Colonic mucosa (tissue), 4 donors: ENCODE results near the gene IL1R2. TPM values are rescaled to one million over a fixed set of nuclear protein-coding genes. Genes with fewer than 3 reads are reported as not detected.

Source experiments
- DNase-seq: peaks from one replicate; pipeline ENCODE4 v3.0.0-alpha.2; 2020
- H3K27ac ChIP-seq: fragments of 200-600 bp; one replicate; pipeline ENCODE4 v1.8.0; 2021
- H3K27me3 ChIP-seq: fragments of 200-600 bp; one replicate; pipeline ENCODE4 v1.8.0; 2021
- H3K36me3 ChIP-seq: fragments of 200-600 bp; one replicate; pipeline ENCODE4 v1.8.0; 2021
- H3K4me1 ChIP-seq: fragments of 200-600 bp; one replicate; pipeline ENCODE4 v1.8.0; 2021; ENCODE audit warnings: mild to moderate bottlenecking
- H3K4me3 ChIP-seq: fragments of 200-600 bp; one replicate; pipeline ENCODE4 v1.8.0; 2021
- H3K9ac ChIP-seq, 2 donors: one replicate each; pipeline ENCODE4 v1.7.0; 2013; ENCODE audit warnings: control low read depth in 2 of 2, low read depth in 2 of 2, low read length in 2 of 2
- H3K9me3 ChIP-seq: fragments of 200-600 bp; one replicate; pipeline ENCODE4 v1.8.0; 2021
- intact Hi-C: fragments of 100-400 bp; cut with DNase I; formaldehyde crosslinking; loops from one replicate; pipeline ENCODE4 v1.14.1; 2022
- total RNA-seq, 2 donors: library from RNA; stranded (reverse); fragmentation: NEBNext Ultra II Directional in 1 of 2; extraction: Animal tissue kit (Norgen Biotek cat#: 25700) in 1 of 2; gene quantifications; one replicate each; pipeline ENCODE4 v1.2.1, GENCODE V29; 2021
- TF ChIP-seq, protein P1 (sequence below): fragments of 200-600 bp; IDR thresholded peaks from one replicate; pipeline ENCODE4 v1.8.0; 2022; ENCODE audit warnings: antibody characterized with exemption, mild to moderate bottlenecking
- donor health status: healthy.
- donor health status: DM: no; HTN: no; CAD: no.
- donor health status: DM: no; HTN: no; CAD: no.

The IL1R2 gene
- total RNA-seq, 2 donors from 2014 or later, result 50.1 to 152 TPM

DNA sequence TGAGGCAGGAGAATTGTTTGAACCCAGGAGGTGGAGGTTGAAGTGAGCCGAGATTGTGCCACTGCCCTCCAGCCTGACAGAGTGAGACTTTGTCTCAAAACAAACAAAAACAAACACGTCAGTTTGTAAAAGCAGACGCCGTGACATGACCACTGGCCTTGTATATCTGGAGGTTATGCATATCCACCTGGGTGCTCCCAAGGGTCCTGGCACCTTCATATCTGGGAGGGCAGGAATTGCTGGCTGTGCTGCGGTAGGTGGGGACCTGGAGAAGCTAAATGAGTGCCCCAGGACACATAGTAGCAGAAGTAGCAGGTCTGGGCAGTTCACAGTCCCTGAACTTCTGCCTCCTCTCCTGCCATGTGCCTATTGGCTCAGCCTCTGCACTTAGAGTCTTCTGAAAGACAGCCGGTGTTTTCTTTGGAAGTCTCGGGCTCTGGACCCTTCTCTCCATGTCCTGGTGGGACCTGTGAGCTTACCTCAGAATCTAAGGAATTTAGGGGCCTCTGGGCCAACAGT, 30.9 kb upstream of the IL1R2 start:
- intact Hi-C loops, result no loop called here
- H3K9ac ChIP-seq, result no peak overlapping the region

DNA sequence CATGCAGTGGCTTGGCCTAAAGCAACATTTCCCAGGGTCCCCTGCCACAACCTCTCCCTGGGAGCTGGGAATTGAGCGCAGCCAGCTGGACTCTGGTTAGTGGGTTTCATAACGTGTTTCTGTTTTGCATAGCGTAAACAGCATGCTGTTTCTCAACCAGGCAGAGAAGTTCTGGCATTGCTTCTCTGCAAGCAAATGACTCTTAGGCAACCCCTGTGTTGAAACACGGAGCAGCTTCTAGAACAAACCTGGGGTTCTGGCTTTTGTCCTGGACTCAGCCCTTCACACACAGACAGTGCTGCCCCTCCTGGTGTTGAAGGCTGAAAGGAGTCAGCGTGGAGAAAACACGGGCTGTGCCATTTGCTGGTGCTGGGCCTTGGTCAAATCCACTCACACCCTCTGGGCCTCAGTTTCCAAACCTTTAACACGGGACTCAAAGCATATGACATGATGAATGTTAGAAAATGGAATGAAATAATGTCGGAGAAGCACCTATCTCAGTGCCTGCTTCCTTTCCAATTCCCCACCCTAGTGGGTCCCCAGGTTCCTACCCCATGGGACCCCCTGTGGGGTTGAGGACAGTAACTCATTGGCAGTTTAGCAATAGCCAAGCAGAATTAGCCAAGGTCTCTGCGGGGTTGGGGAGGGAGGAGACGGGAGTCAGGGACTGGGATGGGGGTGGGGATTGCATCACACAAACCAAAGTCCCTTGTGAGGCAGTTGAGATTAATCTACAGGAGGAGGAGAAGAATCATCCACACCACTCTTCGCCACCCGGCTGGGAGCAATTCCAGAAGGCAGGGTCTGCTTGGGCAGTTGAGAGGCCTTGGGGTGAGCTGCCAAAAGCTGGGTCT, 30.2 kb upstream of the IL1R2 start:
- no peaks in the 10 kb centered on the region for H3K4me1 ChIP-seq
- intact Hi-C loops, result no loop called here
- no peak overlapping the region for H3K4me3 ChIP-seq

More for the DNA sequence above, 30.9 kb upstream of the IL1R2 start:
- DNase-seq, result no peak
- TF ChIP-seq, protein P1, sequence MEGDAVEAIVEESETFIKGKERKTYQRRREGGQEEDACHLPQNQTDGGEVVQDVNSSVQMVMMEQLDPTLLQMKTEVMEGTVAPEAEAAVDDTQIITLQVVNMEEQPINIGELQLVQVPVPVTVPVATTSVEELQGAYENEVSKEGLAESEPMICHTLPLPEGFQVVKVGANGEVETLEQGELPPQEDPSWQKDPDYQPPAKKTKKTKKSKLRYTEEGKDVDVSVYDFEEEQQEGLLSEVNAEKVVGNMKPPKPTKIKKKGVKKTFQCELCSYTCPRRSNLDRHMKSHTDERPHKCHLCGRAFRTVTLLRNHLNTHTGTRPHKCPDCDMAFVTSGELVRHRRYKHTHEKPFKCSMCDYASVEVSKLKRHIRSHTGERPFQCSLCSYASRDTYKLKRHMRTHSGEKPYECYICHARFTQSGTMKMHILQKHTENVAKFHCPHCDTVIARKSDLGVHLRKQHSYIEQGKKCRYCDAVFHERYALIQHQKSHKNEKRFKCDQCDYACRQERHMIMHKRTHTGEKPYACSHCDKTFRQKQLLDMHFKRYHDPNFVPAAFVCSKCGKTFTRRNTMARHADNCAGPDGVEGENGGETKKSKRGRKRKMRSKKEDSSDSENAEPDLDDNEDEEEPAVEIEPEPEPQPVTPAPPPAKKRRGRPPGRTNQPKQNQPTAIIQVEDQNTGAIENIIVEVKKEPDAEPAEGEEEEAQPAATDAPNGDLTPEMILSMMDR, result no peak
- H3K9me3 ChIP-seq, result no peaks in the 10 kb centered on the region
- no peak overlapping the region for H3K4me3 ChIP-seq
- no peaks in the 10 kb centered on the region for H3K27me3 ChIP-seq
- peak overlapping the region; percentile 67 for H3K27ac ChIP-seq
- no peaks in the 10 kb centered on the region for H3K36me3 ChIP-seq
- no peaks in the 10 kb centered on the region for H3K4me1 ChIP-seq

DNA sequence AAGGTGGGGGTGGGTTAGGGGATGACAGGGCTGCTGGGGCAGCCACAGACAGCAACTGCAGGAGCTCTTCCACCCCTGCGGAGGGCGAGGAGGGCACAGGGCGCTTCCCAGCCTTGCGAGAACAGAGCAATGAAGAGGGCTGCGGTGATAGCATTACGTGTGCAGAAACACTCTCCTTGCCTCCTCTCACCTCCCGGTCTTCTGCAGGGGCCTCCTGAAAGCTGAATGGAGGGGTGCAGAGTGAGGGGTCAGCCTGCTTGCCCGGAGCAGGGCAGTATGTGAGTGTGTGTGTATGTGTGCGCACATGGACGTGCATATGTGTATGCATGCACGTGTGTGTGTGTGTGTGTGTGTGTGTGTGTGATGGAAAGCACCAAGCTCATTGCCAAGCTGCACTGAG, 29.5 kb upstream of the IL1R2 start:
- no peaks in the 10 kb centered on the region for H3K27me3 ChIP-seq
- intact Hi-C loops, result no loop called here
- H3K9ac ChIP-seq, result peak overlapping the region in 1 of 2 donors; percentile 6
- no peaks in the 10 kb centered on the region for H3K4me1 ChIP-seq
- TF ChIP-seq, protein P1, result no peak
- no peak overlapping the region for H3K4me3 ChIP-seq
- DNase-seq, result no peak
- H3K27ac ChIP-seq, result peak overlapping the region; percentile 67
- H3K9me3 ChIP-seq, result no peaks in the 10 kb centered on the region
- H3K36me3 ChIP-seq, result no peaks in the 10 kb centered on the region

More for the DNA sequence above, 30.2 kb upstream of the IL1R2 start:
- Histone ChIP-seq H3K36me3 (no peaks in the 10 kb centered on the region), H3K9me3 (no peaks in the 10 kb centered on the region), H3K9ac (no peak overlapping the region), H3K27ac (peak overlapping the region; percentile 67), H3K27me3 (no peaks in the 10 kb centered on the region)
- TF ChIP-seq, protein P1, result no peak
- DNase-seq, result peak; percentile 53

DNA sequence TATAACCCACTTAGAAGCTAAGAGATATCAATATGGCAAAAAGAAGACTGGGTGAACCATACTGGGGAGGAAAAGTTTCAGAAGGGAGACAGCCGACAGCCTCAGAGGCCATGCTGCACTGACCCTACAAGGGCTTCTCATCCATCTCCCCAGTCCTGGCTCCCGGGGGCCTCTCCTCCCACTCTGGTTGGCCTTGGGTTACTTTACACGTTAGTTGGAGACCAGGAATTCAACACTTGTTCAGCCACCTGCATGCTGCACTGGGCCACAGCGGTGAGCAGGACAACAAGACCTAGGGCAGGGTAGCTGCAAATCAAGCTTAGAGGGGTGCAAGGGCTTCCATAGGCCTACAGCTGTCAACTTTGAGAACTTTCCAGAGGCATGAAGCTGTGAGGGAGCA, 28.6 kb upstream of the IL1R2 start:
- no peak overlapping the region for H3K27ac ChIP-seq
- H3K9me3 ChIP-seq, result no peaks in the 10 kb centered on the region
- no peaks in the 10 kb centered on the region for H3K27me3 ChIP-seq
- H3K4me3 ChIP-seq, result no peak overlapping the region
- TF ChIP-seq, protein P1, result no peak
- H3K9ac ChIP-seq, result no peak overlapping the region
- intact Hi-C loops, result no loop called here
- no peaks in the 10 kb centered on the region for H3K36me3 ChIP-seq
- no peaks in the 10 kb centered on the region for H3K4me1 ChIP-seq
- no peak for DNase-seq

DNA sequence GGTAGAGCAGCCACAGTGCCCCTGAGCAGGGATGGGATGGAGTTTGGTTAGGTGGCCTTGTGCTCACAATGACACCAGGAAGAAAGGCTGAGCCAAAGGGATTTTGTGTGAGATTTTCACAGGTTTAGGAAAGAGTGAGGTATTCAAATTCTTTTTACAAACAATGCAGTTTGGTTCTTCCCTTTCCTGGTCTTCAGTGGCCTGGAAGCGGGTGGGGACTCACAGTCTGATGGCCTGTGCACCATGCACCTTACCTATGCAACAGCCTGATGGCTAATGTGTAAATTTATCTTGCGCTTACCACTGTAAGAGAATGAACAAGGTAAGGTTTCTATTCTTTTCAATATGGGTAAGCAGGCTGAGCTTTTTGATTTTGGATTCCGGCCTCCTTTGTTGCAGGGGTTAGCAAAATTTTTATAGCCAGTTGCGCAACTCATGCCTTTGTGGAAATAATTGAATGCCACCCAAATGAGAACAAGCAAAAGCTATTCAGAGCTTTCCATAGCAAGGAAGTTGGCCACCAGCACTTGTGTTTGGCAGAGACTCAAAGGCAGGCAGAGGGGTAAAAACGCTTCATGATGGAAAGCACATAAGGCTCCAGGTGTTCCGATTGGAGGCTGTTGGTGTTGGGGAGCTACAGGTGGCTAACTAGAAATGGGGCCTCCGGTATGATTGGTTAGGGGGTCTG, 23.8 kb upstream of the IL1R2 start:
- Histone ChIP-seq H3K4me1 (no peaks in the 10 kb centered on the region), H3K4me3 (no peak overlapping the region), H3K27ac (no peak overlapping the region), H3K9ac (no peak overlapping the region), H3K9me3 (no peaks in the 10 kb centered on the region), H3K27me3 (no peaks in the 10 kb centered on the region), H3K36me3 (no peaks in the 10 kb centered on the region)
- DNase-seq, result no peak
- TF ChIP-seq, protein P1, result no peak
- intact Hi-C loops, result no loop called here
